HFF-Myc (cell line): ENCODE results near the gene OMP.

ENCODE experiments used
- DNase-seq: peaks from one replicate; pipeline ENCODE4 v3.0.0-alpha.2; 2011; ENCODE audit warnings: low read depth; ENCODE audit errors: extremely low read depth
- H3K4me3 ChIP-seq: replicated peaks from 2 replicates; pipeline ENCODE4 v1.5.1; 2011; ENCODE audit warnings: low read depth, mild to moderate bottlenecking, control low read depth, low read length
- CTCF ChIP-seq: IDR thresholded peaks from 2 replicates; pipeline ENCODE4 v1.5.1; 2012; ENCODE audit warnings: mild to moderate bottlenecking, low read depth, low read length, control low read depth; ENCODE audit errors: missing control alignments

The OMP gene

GRCh38 chr11:77107950-77108349 is 5.3 kb downstream of the OMP start:
- no peak overlapping the region for H3K4me3 ChIP-seq
- peak; percentile 53 for DNase-seq
- TF ChIP-seq CTCF: no peak

GRCh38 chr11:77108436-77108835 is 5.8 kb downstream of the OMP start:
- TF ChIP-seq CTCF: no peak
- no peak for DNase-seq

GRCh38 chr11:77109236-77110019 is 6.8 kb downstream of the OMP start:
- no peak for DNase-seq
- no peak for TF ChIP-seq CTCF
- no peak overlapping the region for H3K4me3 ChIP-seq

More at GRCh38 chr11:77108436-77108835, 5.8 kb downstream of the OMP start:
- H3K4me3 ChIP-seq: no peak overlapping the region

GRCh38 chr11:77110836-77111235 is 8.2 kb downstream of the OMP start:
- no peak overlapping the region for H3K4me3 ChIP-seq
- TF ChIP-seq CTCF: no peak
- DNase-seq: no peak

GRCh38 chr11:77111277-77111676 is 8.6 kb downstream of the OMP start:
- TF ChIP-seq CTCF: no peak
- no peak for DNase-seq
- H3K4me3 ChIP-seq: no peak overlapping the region

GRCh38 chr11:77111946-77112345 is 9.3 kb downstream of the OMP start:
- TF ChIP-seq CTCF: no peak
- DNase-seq: no peak
- H3K4me3 ChIP-seq: no peak overlapping the region
